GM12864 (cell line): ENCODE results near the gene BRD1.

Experiments
- DNase-seq: peaks from one replicate; pipeline ENCODE4 v3.0.0-alpha.2; 2011; ENCODE audit warnings: low read depth
- H3K4me3 ChIP-seq: 2 replicates; pipeline ENCODE4 v1.5.1; 2011; ENCODE audit warnings: mild to moderate bottlenecking, low read depth, low read length, control low read depth
- TF ChIP-seq, protein P1 (sequence below): IDR thresholded peaks from 2 replicates; pipeline ENCODE4 v1.5.1; 2011; ENCODE audit warnings: low read depth, mild to moderate bottlenecking, moderate library complexity, low read length, control low read depth, inconsistent platforms; ENCODE audit errors: missing control alignments

The BRD1 gene

DNA sequence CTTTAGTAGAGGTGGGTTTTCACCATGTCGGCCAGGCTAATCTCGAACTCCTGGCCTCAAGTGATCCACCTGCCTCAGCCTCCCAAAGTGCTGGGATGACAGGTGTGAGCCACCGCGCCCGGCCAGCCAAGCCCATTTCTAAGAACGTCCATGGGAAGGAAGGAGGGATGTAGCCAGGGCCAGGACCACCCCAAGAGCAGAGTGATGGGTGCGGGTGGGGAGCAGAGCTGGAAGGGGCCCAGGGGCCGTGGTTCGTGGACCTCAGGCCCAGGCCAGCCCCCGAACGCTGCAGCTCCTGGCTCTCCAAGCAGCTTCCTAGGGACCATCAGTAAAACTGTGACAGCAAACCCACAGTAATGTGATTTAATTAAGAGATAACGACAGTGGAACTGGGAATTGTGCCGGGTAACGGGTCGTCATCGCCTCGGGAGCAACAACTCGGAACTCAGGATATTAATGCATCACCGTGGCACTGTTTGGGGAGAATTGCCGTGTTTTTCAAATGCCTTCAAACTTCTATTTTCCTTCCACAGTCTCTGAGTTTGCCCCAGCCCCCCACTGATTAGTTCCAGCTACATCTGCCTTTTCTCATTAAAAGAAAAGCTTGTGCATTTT lies 74.3 kb downstream of the BRD1 start:
- no peak overlapping the region for H3K4me3 ChIP-seq
- DNase-seq, result no peak
- TF ChIP-seq, protein P1, sequence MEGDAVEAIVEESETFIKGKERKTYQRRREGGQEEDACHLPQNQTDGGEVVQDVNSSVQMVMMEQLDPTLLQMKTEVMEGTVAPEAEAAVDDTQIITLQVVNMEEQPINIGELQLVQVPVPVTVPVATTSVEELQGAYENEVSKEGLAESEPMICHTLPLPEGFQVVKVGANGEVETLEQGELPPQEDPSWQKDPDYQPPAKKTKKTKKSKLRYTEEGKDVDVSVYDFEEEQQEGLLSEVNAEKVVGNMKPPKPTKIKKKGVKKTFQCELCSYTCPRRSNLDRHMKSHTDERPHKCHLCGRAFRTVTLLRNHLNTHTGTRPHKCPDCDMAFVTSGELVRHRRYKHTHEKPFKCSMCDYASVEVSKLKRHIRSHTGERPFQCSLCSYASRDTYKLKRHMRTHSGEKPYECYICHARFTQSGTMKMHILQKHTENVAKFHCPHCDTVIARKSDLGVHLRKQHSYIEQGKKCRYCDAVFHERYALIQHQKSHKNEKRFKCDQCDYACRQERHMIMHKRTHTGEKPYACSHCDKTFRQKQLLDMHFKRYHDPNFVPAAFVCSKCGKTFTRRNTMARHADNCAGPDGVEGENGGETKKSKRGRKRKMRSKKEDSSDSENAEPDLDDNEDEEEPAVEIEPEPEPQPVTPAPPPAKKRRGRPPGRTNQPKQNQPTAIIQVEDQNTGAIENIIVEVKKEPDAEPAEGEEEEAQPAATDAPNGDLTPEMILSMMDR, result no peak

DNA sequence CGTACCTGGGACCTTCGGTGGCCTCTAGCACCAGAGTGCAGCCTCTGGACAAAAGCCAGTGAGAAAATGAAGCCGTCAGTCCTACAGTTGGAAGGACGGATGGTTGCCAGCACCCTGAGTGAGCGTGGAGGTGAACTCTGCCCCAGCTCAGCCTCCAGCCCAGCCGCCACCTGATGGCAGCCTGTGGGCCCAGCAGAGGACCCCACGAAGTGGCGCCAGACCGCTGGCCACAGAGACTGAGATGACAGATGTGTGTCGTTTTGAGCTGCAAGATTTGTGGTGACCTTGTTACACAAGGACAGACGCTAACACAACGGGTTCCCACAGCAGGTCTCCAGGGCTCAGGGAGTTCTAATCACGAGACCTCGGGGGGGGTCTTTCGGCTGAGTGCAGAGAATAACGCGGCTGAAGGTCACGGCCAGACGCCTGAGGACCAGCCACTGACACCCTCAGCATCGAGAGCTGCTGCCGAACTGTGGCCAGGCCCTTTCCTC lies 75.0 kb downstream of the BRD1 start:
- no peak for DNase-seq
- no peak overlapping the region for H3K4me3 ChIP-seq
- TF ChIP-seq, protein P1, result no peak

DNA sequence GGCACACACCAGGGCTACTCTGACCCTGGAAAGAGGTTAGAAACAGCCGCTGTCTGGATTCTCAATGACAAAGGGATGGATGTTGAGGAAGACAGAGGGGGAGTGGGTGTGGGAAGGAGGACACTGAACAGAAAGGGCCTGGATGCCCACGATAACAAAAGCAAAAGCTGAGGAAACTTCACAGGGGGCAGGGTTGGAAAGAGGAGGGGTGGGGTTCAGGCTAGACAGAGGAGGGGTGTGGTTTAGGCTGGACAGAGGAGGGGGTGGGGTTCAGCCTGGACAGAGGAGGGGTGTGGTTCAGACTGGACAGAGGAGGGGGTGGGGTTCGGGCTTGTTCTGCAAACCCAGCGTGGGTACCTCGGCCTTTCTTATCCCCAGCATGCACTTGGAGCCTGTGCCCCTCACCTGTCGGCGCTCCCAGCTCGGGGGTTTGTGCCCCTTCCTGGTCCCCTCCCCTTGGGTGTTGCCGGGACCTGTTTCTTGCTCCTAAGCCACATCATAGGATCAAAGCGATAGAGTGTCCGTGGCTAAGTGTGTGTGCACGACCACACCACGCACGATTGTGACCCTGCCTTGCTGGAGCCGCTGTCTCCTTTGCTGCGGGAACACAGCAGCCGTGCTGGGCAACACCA lies 75.6 kb downstream of the BRD1 start:
- DNase-seq, result no peak
- no peak overlapping the region for H3K4me3 ChIP-seq
- TF ChIP-seq, protein P1, result no peak

DNA sequence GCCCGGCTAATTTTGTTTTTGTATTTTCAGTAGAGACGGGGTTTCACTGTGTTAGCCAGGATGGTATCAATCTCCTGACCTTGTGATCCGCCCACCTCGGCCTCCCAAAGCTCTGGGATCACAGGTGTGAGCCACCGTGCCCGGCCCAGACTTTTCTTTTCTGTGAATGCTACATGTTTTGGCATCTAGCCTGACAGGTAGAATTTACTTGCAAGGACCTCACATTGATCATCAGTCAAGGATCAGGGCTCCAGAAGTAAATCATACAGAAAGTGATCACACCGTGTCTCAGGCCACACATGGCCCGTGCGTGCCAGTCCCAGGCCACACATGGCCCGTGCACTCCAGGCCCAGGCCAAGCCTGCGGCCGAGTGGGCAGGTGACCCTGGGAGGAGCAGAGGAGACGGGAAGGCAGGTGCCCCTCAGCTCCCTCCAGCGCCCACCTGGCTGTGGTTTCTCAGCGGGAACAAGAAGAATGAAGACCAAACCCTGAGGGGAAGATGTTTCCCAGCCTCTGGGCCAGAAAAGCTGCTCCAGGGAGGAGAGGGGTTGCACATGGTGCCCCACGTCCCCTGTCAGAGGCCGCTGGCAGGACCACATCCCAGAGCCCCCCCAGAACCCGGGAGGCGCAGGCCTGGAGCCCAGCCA lies 76.2 kb downstream of the BRD1 start:
- H3K4me3 ChIP-seq, result no peak overlapping the region
- no peak for DNase-seq
- TF ChIP-seq, protein P1, result no peak

DNA sequence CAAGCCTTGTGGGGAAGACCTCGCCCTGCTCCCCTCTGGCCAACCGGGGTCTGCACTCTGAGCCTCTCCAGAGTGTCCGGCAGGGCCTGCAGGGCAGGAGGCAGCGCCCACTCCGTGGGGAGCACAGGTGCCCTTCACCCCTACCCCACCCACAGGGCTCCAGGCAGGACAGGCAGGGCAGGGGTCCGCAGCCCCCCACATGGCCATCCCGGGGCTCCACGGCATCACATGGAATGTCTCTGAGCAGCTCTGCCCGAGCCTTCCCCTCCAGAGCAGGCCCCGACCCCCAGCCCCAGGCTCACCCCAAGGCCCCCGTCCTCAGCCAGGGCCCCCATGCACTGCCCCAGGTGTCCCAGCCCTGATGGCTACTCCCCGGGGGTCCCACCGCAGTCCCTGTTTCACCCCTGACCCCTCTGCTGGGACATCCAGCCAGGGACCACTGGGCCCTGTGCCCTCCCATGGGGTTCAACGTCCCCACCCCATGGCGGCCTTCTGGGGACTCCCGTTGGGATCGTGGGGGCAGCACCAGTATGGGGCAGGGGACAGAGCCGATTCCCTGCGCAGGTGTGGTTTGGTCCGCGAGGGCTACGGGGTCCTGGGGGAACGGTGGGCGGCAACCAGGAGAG lies 77.7 kb downstream of the BRD1 start:
- no peak overlapping the region for H3K4me3 ChIP-seq
- no peak for DNase-seq
- TF ChIP-seq, protein P1, result no peak

DNA sequence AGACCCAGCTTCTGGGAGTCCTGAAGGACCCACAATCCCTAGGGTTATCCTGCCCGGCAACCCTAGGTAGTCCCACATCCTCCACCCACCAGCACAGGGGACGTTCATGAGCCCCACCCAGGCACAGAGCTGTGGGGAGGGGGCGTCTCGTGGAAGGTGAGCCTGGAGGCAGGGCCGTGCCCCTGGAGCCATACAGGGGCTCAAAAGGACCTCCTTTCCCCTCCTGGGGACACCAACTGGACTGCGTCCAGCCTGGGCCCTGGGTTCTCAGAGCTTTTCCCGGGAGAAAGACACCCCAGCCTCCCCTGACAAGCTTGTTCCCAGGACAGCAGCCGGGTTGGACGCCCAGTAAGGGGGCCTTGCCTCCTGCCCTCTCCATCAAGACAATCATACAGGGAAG lies 78.4 kb downstream of the BRD1 start:
- TF ChIP-seq, protein P1, result no peak
- no peak overlapping the region for H3K4me3 ChIP-seq
- DNase-seq, result no peak
